ENCODE data around the gene MRLN.

GRCh38 chr10:59718257-59718656 lies 35.0 kb downstream of the MRLN start:
- TF ChIP-seq POLR2A (IDR thresholded peaks at IDR 0.05), result no peak
- no peak for TF ChIP-seq CTCF (IDR thresholded peaks at IDR 0.05)
- TF ChIP-seq EP300 (IDR thresholded peaks at IDR 0.05; ENCODE audit: low read depth), result no peak
- no peak for TF ChIP-seq POLR2AphosphoS5 (IDR thresholded peaks at IDR 0.05)
